GM21528 (cell line): ENCODE data around the gene POU2F1.

Experiments
- ATAC-seq: cut with Tn5 transposase; IDR thresholded peaks from one replicate; pipeline ENCODE4 v1.9.1; 2021; ENCODE audit warnings: mild to moderate bottlenecking, moderate library complexity; ENCODE audit not compliant: unreplicated experiment, low FRiP score

POU2F1 gene

GRCh38 chr1:167409183-167409582 is 188.5 kb downstream of the POU2F1 start:
- ATAC-seq, result no peak

GRCh38 chr1:167412072-167412471 is 191.4 kb downstream of the POU2F1 start:
- ATAC-seq, result no peak

DNA sequence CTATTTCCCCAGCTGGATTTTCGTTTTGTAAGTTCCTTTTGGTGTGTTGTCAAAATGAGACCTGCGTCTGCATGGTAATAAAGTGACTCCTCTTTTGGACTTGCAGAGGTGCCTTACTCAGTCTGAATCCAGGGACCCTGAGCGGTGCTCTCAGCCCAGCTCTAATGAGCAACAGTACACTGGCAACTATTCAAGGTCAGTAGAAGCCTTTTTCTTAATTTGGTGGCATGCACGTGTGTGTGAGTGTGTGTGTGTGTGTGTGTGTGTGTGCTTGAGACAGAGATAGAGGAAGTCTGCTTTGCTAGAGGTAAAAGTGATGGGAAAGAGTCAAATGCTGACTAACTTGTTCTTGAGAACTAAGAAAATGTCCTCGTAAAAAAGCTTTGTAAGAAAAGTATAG is 192.2 kb downstream of the POU2F1 start:
- ATAC-seq, result no peak

DNA sequence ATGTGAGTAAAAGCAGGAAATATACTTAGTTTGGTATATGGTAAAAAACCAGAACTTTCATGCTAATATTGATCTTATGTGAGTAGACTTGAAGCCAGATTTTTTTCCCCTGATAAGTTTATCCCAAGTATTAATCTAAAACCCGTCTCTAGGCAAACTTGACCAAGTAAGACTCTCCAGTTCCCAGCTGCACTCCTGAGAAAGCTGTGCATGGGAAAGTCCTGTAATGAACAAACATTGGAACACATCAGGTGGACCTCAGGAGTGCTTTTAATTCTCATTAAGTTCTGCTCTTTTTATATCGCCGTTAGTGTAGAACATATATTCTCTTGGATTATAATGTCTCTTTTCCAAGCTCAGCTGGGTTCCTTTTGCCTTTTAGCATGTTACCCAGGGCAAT is 192.6 kb downstream of the POU2F1 start:
- no peak for ATAC-seq

DNA sequence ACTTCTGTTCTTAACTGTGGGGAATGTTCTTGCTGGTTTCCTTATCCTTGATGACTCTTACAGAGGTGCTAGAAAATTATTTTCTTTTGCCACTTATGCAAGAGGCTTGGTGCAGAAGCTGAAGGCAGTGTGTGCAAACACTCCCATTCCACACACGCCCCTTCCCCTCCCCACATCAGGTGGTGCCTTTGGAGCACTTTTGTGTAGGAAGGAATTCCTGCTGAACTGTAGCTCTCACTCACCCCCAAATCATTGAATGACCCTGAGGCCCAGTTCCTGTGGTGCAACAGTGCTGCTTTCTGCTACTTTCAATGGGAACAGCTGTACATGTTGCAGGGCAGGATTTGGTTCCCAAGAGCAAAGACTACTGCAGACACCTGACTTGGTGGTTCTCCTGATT is 195.8 kb downstream of the POU2F1 start:
- ATAC-seq, result no peak

DNA sequence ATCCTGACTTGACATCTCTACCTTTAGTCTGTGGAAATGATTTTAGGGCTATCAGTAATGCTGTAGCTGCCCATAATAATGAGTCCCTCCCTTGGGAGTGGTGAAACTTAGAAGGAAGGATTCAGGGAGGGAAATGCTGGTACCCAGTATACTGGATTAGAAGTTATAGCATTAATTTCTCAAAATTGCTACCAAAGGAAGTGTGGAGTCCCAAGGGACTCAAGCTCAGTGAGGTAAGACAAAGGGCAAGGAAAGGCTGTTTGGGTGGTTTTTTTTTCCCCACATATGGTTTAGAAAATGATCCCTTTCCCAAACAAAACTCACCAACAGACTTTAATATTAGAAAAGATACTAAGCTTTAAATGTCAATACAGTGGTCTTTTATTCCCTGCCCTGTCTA is 197.7 kb downstream of the POU2F1 start:
- ATAC-seq, result no peak

DNA sequence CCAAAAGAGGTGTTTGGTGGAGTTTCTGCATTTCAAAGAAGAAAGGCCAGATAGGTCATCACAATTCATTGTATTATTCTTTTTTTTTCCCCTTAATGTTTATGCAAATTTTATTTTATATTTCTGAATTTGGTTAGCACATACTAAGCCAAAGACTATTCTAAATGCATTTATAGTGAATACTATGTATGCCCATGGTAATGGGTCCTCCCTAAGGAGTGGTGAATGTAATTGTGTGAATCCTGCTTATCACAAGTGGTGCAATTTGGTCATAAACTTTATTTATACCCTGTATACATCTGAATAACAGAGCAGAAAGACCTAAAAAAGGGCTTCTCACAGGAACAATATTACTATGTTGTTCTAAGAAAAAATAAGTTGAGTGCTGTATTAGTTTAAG is 198.6 kb downstream of the POU2F1 start:
- no peak for ATAC-seq

GRCh38 chr1:167420510-167420909 is 199.8 kb downstream of the POU2F1 start:
- no peak for ATAC-seq

GRCh38 chr1:167423684-167424619 is 203.3 kb downstream of the POU2F1 start:
- ATAC-seq, result no peak

- ATAC-seq, result no peak
Measured at GRCh38 chr1:167425482-167425881, 204.8 kb downstream of the POU2F1 start.

GRCh38 chr1:167426716-167427115 is 206.0 kb downstream of the POU2F1 start:
- ATAC-seq, result no peak

- no peak for ATAC-seq
Measured at GRCh38 chr1:167427848-167428247, 207.2 kb downstream of the POU2F1 start.

- no peak for ATAC-seq
Measured at GRCh38 chr1:167428395-167428794, 207.7 kb downstream of the POU2F1 start.

- ATAC-seq, result no peak
Measured at GRCh38 chr1:167429612-167430011, 208.9 kb downstream of the POU2F1 start.

DNA sequence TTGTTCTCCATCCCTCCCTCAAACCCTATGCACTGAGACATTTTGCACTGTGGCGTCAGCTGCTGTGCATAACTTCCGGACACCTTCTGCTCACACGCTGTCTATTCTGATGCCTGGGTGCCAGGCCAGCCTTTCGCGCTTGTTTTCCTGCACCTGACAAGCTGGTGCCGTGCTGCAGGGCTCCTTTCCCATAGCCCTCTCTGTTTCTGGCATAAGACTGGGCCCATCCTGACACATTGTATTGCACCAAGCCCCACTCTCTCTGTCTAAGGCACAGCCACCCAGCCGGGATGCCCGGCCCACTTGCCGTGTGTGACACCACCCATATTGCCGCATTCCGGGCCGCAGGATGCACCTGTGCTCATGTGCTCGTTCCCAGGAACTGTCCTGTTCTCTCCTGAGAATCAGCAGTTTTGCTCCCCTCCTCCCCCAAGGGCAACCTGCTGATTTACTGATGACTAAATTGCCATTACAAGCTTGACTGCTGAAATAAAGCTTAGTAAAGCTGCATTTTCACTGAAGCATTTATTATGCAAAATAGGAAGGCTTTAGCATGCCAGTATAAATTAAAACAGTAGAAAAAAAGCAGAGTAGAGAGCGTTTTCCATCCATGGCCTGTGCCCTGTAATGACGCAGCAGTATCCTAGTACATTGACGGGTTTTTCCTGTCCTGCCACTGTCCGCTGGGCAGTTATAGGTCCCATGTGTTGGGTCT is 209.6 kb downstream of the POU2F1 start:
- ATAC-seq, result no peak

DNA sequence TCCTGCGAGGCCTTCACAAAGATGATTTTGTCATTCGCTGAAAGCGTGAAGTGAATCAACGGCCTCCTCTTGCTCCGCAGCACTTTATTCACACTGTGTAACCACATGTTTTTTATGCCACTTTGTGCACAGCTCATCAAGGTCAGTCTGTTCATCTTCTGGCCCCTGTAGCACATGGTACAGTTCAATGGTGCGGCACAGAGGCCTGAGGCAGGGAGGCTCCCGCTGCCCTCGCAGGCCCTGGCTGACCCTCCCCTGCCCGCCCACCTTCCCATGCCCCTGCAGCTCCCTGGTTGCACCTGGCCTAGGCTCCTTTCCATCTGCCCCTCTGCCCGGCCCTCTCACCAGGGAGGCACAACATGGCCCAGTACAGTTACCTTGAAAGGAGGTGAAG is 210.2 kb downstream of the POU2F1 start:
- no peak for ATAC-seq

DNA sequence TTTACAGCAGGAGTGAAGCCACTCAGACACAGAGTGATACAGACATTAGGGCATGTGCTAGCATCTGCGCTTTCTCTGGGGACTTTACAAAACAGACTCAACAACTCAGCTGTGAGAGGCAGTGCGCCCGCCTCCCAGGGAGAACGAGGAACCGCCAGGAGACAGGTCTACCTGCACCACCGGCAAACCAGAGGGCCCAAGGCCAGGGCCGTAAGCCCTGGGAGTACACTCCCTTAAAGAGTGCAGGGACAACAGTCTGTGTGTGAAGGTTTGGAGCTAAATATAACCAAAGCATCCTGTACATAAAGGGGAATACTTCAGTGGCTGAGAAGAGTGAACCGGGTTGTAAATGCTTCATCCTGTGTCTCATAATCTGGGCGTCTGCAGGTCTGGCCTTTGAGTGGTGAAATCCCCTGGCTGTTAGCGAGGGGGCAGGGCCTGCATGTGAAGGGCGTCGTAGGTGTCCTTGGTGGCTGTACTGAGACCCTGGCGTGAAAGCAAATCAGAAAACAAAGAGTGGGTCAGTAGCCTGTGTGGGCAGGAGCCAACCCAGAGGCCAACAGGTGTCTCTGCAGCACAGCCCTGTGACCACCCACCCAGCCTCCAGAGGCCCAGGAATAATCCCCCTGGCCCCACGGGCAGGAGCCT is 210.7 kb downstream of the POU2F1 start:
- ATAC-seq, result no peak

DNA sequence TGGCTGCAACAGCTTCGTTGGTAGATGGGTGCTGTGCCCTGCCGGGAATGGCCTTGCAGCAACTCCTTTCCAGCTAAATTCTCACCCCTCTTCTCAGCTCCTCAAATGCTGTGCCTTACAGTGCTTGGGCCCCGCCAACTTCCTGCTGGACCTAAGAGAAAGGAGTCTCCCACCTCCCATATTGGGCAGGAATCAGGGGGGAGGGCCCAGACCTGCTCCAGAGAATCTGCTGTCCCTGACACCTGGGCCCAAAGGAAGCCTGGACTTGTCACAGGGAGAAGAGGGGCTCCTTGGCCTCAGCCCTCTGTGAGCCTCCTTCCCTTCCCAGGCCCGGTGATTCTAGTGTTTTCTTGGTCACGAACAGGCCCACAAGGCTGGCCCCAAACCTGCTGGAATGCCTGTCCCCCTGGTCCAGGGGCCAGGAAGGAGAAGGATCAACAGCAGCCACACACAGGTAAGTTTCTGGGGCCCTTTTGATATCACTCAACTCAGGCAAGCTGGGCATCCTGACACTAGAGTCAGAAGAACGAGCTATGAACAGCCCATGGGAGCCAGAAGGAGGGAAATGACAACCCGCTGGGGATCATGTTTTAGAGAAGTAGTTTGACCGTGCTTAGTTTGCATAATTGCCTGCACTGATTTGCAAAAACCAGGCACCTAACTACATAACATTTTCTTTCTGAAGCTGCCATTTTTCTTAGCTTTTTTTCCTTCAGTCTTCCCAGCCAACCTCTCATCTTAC is 211.4 kb downstream of the POU2F1 start:
- ATAC-seq, result no peak

DNA sequence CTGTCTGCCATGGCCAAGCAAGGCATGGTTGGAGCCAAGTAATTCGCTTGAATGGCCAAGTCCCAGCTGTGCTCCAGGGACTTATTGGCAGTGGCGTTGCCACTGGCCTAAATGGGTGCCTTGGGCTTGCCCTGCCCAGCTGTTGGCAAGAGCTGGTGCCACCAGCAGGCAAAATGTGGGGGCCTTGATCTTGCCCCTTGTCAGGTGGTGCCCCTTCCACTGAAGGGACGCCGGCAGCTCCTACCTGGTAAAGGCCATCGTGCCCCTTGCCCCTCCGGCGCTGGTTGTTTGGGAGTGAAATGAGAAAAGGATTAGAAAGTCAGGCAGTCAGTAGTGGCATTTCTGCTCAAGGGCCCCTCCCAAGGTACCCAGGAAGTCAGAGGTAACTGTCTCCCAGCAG is 212.1 kb downstream of the POU2F1 start:
- no peak for ATAC-seq

DNA sequence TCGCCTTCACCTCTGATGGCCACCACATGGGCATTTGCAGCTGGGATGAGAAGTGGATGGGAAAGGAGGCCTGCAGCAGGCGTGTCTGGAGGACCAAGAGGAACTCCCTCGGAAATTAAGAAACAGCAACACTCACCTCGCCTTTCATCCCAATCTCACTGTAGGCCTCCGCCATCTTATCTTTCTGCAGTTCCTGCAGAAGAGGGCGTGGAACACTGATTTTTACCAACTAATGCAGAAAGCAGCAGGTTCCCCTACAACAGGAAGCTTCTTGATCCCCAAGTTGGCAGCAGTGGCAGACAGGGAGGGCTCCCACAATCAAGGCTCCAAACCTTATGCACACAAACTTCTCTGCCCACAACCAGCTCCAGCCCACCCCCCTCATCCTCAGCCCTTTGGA is 213.2 kb downstream of the POU2F1 start:
- no peak for ATAC-seq

DNA sequence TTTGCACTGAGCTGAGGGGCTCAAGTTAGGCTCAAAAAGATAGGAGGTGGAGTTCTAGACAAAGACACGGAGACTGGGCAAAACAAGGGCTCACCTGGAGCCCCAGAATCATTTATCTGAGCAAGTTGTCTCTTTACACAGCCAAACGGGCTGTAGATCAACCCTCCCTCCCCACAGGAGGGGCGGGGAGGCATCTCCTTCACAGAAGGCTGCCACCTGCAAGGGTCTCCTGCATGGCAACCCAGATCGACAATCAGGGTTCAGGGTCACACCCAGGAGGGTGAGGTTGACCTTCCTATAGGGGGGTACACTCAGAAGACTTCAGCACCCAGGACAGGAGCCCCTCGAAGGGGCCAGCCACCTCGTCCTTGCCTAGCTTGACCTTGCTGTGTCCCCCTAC is 213.6 kb downstream of the POU2F1 start:
- no peak for ATAC-seq
